HG03175 (cell line): Measurements from ENCODE around the gene PLXNB1.
"Not testable (repeated sequence)": the region's sequence is repeated elsewhere in the genome, so short reads cannot be mapped to it uniquely, and the experiment has no call there.

Experiments used
- ATAC-seq: cut with Tn5 transposase; IDR thresholded peaks from one replicate; pipeline ENCODE4 v1.9.1; 2021; ENCODE audit warnings: mild to moderate bottlenecking, moderate library complexity; ENCODE audit not compliant: unreplicated experiment

PLXNB1 gene

GRCh38 chr3:48465531-48466378 lies 35.9 kb upstream of the PLXNB1 start:
- peak; percentile 87 for ATAC-seq

GRCh38 chr3:48465237-48465530 lies 35.3 kb upstream of the PLXNB1 start:
- no peak for ATAC-seq

- no peak for ATAC-seq
These were observed 34.9 kb upstream of the PLXNB1 start for GRCh38 chr3:48464713-48465221.

GRCh38 chr3:48463703-48464102 lies 33.8 kb upstream of the PLXNB1 start:
- no peak for ATAC-seq

DNA sequence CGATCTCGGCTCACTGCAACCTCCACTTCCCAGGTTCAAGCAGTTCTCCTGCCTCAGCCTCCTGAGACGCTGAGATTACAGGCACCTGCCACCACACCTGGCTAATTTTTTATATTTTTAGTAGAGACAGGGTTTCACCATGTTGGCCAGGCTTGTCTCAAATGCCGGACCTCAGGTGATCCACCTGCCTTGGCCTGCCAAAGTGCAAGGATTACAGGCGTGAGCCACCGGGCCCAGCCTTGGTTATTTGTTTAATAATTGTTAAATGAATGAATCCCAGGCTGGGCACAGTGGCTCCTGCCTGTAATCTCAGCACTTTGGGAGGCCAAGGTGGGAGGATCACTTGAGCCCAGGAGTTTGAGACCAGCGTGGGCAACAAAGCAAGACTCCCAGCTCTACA lies 31.9 kb upstream of the PLXNB1 start:
- not testable (repeated sequence) for ATAC-seq

GRCh38 chr3:48460517-48460902 lies 30.6 kb upstream of the PLXNB1 start:
- ATAC-seq: no peak

DNA sequence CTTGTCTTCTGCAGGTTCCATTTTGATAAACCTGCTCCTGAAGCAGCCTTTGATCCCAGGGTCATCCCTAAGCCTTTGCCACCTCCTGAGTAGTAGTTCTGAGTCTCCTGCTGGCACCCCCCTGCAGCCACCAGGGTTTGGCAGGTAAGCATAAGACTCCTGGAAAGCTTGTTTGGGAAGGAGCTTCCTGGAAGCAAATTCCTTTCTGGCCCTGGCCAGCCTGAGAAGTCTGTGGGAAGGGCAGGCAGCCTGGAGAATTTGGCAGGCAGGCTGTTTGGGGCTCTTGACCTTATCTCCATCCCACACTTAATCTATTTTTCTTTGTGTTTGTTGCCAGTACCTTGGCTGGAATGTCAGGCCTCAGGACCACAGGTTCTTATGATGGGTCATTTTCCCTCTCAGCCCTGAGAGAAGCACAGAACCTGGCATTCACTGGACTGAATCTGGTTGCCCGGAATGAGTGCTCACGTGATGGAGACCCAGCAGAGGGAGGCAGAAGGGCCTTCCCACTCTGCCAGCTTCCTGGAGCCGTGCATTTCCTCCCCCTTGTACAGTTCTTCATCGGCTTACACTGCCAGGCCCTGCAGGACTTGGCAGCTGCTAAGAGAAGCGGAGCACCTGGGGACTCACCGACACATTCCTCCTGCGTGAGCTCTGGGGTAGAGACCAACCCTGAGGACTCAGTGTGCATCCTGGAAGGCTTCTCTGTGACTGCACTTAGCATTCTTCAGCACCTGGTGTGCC lies 30.1 kb upstream of the PLXNB1 start:
- ATAC-seq: no peak

GRCh38 chr3:48459331-48459730 lies 29.4 kb upstream of the PLXNB1 start:
- no peak for ATAC-seq

GRCh38 chr3:48456456-48456855 lies 26.6 kb upstream of the PLXNB1 start:
- ATAC-seq: no peak

DNA sequence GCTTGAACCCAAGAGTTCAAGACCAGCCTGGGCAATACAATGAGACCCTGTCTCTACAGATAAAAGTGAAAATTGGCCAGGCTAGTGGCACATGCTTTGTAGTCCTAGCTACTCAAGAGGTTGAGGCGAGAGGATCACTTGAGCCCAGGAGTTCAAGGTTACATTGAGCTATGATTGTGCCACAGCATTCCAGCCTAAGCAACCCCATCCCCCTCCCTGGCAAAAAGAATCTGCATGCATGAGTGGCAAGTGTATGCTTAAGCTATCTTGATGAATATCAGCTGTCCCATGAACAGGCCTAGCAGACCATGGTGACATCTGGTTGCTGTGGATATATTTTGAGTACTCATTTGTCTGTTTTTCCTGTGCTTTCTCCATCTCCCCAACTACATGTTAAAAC lies 21.4 kb upstream of the PLXNB1 start:
- ATAC-seq: no peak

- ATAC-seq: peak; percentile 94
These were observed 16.7 kb upstream of the PLXNB1 start, which contains the start of gene ATRIP for GRCh38 chr3:48446425-48447193. Gene ATRIP, plus strand, starts transcription at chr3:48446737. Its CDS starts 109 bp downstream, at chr3:48446846.

DNA sequence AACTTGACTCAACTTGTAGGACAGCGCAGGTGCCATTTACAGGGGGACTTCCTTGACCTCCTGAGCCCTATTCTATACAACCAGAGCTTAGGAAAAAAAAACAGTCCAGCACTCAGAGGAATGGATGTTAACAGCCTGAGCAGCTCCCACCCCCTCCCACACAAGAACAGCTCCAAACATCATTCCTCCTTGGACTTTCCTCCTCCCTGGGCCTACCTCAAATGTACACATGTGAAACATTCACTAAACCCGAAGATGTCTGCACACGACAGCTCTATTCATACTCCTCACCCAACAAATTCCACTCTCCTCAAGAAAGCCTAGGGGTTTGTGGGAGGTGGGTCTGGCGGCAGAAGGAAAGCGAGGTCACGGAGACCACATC lies 16.1 kb upstream of the PLXNB1 start:
- ATAC-seq: no peak

DNA sequence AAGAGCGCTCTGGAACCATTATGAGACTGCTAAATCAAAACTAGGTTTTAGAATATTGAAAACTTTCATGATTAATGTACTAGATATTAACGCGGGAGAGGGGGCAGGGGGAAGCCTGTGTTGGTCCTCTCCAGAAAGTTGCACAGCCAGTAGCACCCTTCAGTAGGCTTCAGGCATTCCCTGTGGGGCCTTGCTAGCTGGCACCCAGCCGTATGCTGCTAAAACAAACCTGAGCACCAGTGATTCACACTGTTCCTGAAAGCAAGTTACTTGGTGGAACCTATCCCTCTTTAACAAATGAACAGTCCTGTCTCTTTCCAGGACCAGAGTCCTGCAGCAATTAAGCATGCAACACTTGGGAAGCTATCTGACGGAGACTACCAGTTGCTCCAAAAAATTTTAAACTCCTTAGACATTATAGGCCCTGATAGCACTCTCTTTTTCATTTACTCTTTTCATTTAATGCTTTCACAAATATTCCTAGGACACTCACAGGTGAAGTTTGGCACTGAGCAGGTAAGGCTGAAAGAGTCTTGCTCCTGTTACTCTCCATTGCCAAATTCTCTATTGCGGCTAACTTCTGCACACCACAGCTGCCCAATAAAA lies 15.5 kb upstream of the PLXNB1 start:
- no peak for ATAC-seq

DNA sequence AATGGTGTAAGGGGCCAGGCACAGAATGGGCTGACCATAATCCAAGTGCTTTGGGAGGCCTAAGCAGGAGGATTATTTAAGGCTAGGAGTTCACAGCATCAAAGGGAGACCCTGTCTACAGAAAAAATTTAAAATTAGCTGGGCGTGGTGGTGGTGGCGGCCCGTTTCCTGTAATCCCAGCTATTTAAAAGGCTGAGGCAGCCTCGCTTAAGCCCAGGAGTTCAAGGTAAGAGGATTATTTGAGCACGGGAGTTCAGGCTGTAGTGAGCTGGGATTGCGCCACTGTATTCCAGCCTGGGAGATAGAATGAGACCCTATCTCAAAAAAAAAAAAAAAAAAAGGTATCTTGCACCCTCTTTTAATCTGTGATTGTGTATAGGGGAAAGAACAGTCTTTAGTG lies 12.1 kb upstream of the PLXNB1 start:
- no peak for ATAC-seq

DNA sequence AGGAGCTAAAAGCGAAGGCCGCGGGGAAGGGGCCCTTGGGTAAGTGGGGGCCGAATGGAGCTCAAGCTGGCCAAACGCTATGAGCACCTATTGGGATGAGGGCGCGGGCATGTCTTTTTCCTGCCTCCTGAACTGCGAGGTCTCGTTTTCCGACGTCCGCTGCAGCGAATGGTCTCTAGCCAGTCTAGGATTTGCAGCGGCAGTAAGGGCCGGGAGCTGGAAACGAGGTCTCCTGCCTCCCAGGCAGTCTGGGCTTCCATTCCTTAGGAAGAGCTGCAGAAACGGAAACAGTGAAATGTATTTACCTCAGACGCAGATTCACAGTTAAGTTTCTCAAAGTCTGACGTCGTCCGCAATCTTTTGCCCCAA lies 10.7 kb upstream of the PLXNB1 start:
- ATAC-seq: no peak

DNA sequence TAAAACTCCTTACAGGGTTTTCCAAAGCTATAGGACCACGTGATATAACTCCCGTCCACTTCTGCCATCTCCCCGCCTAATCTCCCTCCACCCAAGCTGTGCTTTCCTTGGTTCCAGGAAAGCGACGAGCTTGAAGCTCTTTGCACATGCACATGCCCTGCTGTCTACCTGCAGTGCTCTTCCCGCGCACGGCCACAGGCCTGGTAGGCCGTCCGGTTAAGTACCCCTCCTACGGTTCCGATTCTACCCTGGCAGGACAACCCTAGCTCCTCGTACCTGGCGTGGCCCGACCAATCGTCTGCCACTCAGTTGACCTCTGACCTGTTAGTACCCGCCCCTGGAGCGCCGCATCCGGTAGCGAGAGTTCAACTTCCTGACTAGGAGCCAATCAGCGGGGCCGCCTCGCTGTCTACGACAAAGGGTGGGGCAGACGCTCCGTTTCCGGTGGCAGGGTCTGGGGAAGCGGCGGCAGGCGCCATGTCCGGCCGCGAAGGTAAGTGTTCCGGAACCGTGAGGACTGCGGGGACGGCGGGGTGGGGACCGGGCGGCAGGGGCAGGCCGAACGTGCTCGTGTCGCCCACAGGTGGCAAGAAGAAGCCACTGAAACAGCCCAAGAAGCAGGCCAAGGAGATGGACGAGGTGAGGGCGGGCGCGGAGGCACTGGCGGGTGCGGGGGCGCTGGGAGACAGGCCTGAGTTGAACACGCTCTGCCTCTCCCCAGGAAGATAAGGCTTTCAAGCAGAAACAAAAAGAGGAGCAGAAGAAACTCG lies 10.1 kb upstream of the PLXNB1 start, which contains the start of the genes CCDC51 and TMA7:
TSS of gene CCDC51 (minus strand) at position 300 of the 770 bp plus-strand sequence. CDS start 4,991 bp downstream, outside the sequence.
TSS of gene TMA7 (plus strand) at position 438 of the 770 bp plus-strand sequence. CDS start at position 478, 40 bp downstream.
- peak; percentile 96 for ATAC-seq

GRCh38 chr3:48437812-48438211 lies 7.9 kb upstream of the PLXNB1 start:
- ATAC-seq: no peak

GRCh38 chr3:48436855-48437254 lies 7.0 kb upstream of the PLXNB1 start:
- ATAC-seq: no peak

- ATAC-seq: no peak
These were observed 6.5 kb upstream of the PLXNB1 start for GRCh38 chr3:48436477-48436787.

DNA sequence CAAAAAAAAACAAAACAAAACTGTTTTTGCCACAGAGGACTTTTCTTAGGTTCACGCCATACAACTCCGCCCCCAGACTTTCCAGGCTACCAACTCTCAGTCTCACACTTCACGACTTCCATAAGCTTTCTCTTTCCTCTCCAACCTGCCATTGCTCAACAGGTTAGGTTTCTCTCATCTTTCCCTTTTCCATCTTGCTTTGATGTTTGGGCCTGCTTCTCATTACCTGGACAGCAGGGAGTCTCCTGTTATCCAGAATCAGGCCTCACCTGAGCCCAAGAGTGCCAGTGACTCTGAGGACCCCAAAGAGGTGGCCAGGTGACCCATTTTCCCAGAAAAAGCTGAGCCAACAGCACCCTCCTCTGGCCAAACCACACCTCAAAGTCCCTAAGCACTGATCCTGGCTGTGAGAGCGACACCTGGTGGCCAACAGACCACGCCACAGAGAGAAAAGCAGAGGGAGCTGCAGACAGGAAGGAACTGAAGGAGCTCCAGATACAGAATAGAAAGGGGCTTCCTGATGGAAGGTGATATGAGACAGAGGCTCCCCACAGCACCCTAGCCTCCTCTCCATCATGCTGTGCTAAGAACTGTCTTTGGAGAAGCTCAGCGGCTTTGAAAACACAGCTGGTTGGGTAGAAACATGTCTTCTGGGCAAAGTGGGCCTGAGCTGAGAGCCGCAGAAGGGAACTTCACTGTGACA lies 6.0 kb upstream of the PLXNB1 start:
- ATAC-seq: no peak
